Measurements from ENCODE around the gene ESYT1.
A peak's percentile ranks its signal among the peaks of the same experiment; 100 is the strongest.

ESYT1 gene

DNA sequence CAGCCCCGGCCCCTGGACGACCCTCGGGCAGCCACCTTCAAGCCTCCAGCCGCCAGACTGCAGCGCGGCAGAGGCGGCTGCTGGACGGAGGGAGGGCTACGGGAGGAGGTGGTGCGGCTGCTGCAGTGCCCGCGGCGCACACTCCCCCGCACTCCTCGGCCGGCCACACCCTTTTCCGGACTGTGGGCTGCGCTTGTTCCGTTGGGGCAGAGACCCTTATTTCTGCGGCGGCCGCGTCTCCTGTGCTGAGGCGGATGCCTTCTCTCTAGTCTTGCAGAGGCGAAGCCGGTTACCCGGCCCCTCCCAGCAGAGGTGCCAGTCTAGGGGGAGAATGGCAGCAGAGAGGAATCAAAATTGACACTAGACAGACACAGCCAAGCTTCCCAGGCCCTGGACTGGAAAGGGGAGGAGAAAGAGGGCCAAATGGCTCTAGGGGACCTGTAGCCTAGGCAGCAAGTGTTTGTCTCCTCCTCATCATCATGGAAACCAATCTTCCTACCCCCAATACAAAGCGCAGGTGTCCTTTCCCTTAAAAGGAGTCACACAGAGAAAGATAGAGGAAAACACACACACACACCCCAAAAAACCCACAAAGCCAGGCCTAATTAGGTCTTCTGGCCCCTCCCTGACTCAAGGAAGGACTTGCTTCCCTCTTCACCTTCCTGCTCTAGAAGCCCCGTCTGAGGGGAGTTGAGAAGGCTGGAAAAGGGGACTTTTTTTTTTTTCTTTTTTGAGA lies 1.3 kb downstream of the ESYT1 start:
- peak; percentile 79 for DNase-seq (ENCODE audit: low read depth)

DNA sequence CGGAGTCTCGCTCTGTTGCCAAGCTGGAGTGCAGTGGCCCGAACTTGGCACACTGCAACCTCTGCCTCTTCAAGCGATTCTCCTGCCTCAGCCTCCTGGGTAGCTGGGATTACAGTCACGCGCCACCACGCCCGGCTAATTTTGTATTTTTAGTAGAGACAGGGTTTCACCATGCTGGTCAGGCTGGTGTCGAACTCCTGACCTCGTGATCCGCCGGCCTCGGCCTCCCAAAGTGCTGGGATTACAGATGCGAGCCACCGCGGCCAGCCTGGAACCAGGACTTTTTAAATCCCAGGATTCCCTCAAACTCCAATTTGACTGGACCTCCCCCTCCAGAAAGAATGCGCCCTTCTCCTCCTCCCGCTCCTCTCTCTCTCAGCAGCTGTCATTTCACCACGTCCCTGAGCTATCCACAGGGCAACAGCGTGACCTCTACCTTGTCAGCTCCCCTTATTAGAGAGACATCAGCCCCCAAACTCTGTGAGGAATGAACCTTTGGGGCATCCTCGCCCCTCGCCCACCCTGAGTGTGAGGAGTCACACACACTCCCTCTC lies 2.0 kb downstream of the ESYT1 start:
- no peak for DNase-seq (ENCODE audit: low read depth)

GRCh38 chr12:56130876-56131275 lies 2.8 kb downstream of the ESYT1 start:
- DNase-seq (ENCODE audit: low read depth) = no peak

DNA sequence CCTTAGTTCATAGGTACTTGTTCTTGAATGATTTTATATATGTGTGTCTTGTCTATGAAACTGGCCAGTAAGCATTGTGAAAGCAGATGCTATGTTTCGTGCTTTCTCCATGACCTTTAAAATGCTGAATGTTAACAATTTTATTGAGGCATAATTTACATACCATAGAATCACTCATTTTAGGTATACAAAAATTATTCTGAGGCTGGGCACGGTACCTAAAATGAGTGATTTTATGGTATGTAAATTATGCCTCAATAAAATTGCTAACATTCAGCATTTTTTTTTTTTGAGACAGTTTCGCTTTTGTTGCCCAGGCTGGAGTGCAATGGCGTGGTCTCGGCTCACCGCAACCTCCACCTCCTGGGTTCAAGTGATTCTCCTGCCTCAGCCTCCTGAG lies 6.8 kb downstream of the ESYT1 start:
- no peak for DNase-seq (ENCODE audit: low read depth)

GRCh38 chr12:56137853-56138571 lies 9.9 kb downstream of the ESYT1 start:
- DNase-seq (ENCODE audit: low read depth) = no peak

DNA sequence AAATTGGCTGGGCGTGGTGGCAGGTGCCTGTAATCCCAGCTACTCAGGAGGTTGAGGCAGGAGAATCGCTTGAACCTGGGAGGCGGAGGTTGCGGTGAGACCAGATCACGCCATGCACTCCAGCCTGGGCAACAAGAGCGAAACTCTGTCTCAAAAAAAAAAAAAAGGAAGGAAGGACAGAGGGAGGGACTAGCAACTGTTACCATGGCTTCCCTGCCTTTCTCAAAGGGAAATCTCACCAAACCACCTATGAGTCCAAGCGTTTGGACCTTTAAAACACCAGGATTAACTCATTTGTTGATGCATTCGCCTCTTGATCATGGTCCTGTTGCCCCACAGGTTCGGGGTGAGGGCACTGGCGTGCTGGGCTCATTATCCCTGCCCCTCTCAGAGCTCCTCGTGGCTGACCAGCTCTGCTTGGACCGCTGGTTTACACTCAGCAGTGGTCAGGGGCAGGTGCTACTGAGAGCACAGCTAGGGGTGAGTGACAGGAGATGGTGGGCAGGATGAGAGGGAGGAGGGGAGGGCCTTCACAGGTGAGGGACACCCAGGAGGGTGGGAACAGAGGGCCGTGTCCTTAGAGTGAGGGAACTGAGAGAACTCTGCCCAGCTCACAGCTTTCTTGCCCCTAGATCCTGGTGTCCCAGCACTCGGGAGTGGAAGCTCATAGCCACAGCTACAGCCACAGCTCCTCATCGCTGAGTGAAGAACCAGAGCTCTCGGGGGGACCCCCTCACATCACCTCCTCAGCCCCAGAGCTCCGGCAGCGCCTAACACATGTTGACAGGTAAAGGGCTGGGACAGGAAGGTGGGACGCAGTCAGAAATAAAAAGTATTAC lies 14.1 kb downstream of the ESYT1 start:
- DNase-seq (ENCODE audit: low read depth) = no peak

- DNase-seq (ENCODE audit: low read depth) = peak; percentile 38
Measured at GRCh38 chr12:56143217-56143616, 15.2 kb downstream of the ESYT1 start.

GRCh38 chr12:56143870-56144269 lies 15.8 kb downstream of the ESYT1 start:
- no peak for DNase-seq (ENCODE audit: low read depth)

DNA sequence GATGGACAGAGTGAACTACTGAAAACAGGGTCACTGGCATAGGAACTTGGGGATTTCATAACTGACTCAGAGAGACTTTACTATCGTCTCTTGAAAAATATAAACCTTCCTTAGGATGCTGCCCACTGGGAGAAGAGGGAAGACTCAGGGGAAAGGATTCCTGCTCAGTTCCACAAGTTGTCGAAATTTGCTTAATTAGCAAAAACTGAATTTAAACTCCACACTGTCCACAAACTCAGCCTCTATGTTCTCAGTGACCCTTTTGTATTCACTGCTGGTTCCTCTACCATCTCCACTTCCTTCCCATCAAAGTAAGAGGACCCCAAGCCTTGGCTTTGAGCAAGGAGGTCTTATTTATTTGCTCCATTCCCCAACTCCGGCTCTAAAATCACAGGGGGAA lies 17.1 kb downstream of the ESYT1 start:
- no peak for DNase-seq (ENCODE audit: low read depth)

- DNase-seq (ENCODE audit: low read depth) = no peak
Measured at GRCh38 chr12:56146492-56147460, 18.7 kb downstream of the ESYT1 start.

DNA sequence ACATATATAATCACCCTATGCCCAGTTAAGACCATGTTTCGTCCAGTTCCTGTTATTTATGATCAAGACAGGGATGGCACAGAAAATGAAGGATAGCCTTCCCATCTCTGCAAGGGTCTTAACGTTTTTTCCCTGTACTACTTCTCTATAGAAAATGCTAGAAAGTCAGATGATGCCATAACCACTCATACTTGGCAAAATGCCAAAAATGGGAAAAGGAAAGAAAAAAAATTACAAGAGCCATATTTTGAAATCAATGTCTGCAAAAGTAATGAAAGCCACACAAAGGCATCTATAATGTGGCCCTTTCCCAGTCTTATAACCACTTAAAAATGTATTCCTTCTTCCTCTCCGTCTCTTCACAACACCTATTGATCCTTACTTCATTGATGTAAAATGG lies 22.5 kb downstream of the ESYT1 start:
- peak; percentile 60 for DNase-seq (ENCODE audit: low read depth)

GRCh38 chr12:56151672-56152131 lies 23.6 kb downstream of the ESYT1 start:
- peak; percentile 70 for DNase-seq (ENCODE audit: low read depth)

- peak; percentile 97 for DNase-seq (ENCODE audit: low read depth)
Measured at GRCh38 chr12:56152132-56152755, 24.2 kb downstream of the ESYT1 start, which contains the start of gene MYL6B. Gene MYL6B, plus strand, starts transcription at chr12:56152587. Its CDS starts 1,332 bp downstream, at chr12:56153919.

DNA sequence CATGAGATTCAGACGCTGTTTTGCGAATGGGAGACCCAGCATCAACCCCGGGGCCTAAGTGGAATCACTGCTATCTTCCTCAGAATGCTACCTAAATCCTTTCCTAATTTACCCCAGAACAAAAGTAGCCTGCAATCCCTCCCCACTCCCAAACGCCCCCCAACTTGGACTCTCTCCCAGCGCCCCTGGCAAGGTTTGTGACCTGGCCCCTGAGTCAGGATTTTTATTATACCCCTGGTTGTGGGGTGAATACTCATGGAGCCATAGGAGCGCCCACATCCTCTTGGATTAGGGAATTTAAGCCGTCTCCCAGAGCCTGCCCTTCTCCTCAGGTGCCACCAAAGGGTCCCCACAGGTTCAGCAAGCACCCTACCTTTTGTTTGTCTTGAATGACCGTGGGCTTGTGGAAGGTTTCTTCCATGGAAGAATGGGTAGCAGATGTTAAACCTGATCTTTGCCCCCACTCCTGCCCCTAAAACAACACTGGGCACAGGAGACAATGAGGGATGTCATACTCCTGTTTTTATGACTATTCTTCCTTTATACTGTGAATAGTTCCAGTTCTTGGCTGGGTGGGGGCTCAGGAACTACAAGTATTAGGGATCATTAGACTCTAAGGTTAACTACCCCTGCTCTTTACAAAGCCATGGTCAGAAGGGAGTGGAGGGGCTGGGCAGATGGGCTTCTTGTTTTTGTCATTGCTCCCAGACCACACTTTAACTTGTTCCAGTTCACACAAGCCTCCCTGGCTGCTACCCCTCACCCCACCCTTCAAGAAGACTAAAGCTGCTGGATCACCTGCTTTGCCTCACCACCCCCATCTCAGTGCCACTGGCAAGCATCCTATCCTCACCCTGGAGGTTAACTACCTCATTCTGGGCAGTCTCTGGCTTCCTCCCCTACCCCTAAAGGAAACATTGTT lies 24.9 kb downstream of the ESYT1 start:
- DNase-seq (ENCODE audit: low read depth) = peak; percentile 58

DNA sequence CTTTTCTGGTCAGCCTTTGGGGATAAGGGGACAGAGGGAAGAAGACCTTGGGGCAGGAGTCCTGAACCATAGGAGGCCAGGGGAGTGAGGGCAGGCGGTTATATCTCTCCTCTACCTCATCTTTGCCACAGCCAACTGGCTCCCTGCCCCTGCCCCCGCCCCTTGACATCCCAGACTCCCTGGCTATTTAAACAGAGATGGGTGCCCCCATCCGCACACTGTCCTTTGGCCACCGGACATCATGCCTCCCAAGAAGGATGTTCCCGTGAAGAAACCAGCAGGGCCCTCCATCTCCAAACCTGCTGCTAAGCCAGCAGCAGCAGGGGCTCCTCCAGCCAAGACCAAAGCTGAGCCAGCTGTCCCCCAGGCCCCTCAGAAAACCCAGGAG lies 25.6 kb downstream of the ESYT1 start:
- DNase-seq (ENCODE audit: low read depth) = no peak

DNA sequence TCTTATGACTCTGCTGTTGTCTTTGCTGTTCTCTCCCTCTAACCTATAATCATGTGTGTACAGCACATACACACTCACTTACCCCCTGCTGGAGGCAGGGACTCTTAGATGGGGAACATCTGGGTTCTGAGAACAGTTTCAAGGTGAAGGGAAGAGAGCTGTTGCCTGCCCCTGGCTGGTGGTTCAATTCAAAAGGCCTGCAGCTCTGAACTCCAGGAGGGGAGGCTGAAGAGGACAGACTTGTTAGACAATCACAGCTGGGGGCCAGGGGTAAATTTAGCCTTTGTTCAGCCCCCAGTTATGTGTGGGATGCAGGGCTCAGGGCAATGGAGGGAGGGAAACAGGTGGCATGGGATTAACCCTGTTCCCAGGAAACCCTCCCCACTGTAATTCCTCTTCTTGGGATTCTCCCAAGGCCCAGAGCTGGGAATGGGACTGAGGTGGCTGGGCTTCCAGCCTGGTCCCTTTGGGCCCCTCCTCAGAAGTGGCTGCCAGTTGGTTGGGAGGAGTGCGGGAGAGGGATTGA lies 26.2 kb downstream of the ESYT1 start:
- no peak for DNase-seq (ENCODE audit: low read depth)

DNA sequence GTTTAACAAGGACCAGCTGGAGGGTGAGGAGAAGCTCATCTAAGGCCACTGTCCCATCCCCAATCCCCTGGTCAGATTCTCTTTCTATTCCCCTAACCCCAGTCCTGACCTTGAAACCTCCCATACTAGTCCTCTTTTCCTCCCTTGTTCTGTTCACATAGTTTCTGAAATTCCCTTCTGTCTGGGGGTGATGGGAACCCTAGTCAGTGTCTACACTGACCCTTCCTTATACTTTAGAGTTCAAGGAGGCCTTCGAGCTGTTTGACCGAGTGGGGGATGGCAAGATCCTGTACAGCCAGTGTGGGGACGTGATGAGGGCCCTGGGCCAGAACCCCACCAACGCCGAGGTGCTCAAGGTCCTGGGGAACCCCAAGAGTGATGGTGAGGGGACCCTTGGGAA lies 26.8 kb downstream of the ESYT1 start:
- DNase-seq (ENCODE audit: low read depth) = no peak

- no peak for DNase-seq (ENCODE audit: low read depth)
Measured at GRCh38 chr12:56155256-56155845, 27.3 kb downstream of the ESYT1 start.

Measured in ELR (cell line).